Measurements from ENCODE around the gene CAP2.

DNA sequence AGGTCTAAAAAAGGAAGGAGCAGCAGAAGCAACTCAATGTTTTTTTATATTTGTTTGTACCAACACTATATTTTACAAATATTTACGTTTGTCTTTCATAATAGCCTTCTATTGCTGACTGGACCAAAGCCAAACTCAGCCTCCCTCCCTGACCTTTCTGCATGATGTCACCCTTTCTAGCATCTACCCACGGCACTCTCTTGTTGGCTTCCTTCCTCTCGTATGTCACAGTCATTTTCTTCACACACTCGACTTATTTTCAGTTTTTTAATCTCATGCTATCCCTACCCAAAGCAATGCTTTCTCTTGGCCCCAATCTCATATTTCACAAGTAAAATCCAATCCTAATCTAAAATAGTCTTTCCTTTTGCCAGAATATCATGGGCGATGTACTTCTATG is 190.4 kb downstream of the CAP2 start:
- TF ChIP-seq ZNF740 (CRISPR knock-in tag; IDR thresholded peaks at IDR 0.05) (no peak), ZNF740 (tag; IDR thresholded peaks at IDR 0.05) (no peak), CBX2 (IDR thresholded peaks at IDR 0.05; ENCODE audit: insufficient read depth, low read length, poor library complexity, severe bottlenecking) (no peak), ZBTB40 (IDR thresholded peaks at IDR 0.05) (no peak), ZBTB40 (CRISPR knock-in tag; IDR thresholded peaks at IDR 0.05) (no peak), ZNF263 (CRISPR knock-in tag; IDR thresholded peaks at IDR 0.05; ENCODE audit: borderline replicate concordance) (no peak), RNF2 (IDR thresholded peaks at IDR 0.05) (no peak), CBX5 (IDR thresholded peaks at IDR 0.05; ENCODE audit: borderline replicate concordance, low read depth) (no peak), POLR2AphosphoS5 (IDR thresholded peaks at IDR 0.05; ENCODE audit: control insufficient read depth, insufficient read depth, low read depth, low read length) (no peak), FOXA1 (IDR thresholded peaks at IDR 0.05; ENCODE audit: borderline replicate concordance) (no peak)
- TF ChIP-seq, protein P1, sequence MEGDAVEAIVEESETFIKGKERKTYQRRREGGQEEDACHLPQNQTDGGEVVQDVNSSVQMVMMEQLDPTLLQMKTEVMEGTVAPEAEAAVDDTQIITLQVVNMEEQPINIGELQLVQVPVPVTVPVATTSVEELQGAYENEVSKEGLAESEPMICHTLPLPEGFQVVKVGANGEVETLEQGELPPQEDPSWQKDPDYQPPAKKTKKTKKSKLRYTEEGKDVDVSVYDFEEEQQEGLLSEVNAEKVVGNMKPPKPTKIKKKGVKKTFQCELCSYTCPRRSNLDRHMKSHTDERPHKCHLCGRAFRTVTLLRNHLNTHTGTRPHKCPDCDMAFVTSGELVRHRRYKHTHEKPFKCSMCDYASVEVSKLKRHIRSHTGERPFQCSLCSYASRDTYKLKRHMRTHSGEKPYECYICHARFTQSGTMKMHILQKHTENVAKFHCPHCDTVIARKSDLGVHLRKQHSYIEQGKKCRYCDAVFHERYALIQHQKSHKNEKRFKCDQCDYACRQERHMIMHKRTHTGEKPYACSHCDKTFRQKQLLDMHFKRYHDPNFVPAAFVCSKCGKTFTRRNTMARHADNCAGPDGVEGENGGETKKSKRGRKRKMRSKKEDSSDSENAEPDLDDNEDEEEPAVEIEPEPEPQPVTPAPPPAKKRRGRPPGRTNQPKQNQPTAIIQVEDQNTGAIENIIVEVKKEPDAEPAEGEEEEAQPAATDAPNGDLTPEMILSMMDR (IDR thresholded peaks at IDR 0.05 in 2 of 3, conservative IDR thresholded peaks at IDR 0.05 in 1 of 3; ENCODE audit: insufficient read depth in 2 of 3, low read depth in 1 of 3, low read length in 3 of 3): no peak
